CD4-positive, alpha-beta T cell (primary cell): Measurements from ENCODE around the gene HES4. TPM values are rescaled to one million over a fixed set of nuclear protein-coding genes. Genes with fewer than 3 reads are reported as not detected.

ENCODE experiments used
- ATAC-seq: fragments of 200-7000 bp; cut with Tn5 transposase; one replicate; pipeline ENCODE4 v1.10.0; 2022; ENCODE audit warnings: mild to moderate bottlenecking; ENCODE audit not compliant: poor library complexity
- CTCF ChIA-PET: fragments of 350-600 bp; sonication (Branson Sonifier 250); formaldehyde crosslinking; loops from one replicate; lab custom pipeline; 2021; ENCODE audit warnings: antibody characterized with exemption, inconsistent platforms; lab: Charles Lee
- POLR2A ChIA-PET: fragments of 350-600 bp; sonication (Branson Sonifier 250); formaldehyde crosslinking; loops from one replicate; lab custom pipeline; 2021; ENCODE audit warnings: antibody characterized with exemption, inconsistent platforms; lab: Charles Lee
- DNase-seq, 14 experiments: peaks; one replicate each; pipeline ENCODE4 v3.0.0-alpha.2; 2013 to 2020; ENCODE audit warnings: mixed read lengths in 2 of 14
- H3K27ac ChIP-seq, 2 donors: one replicate each; pipeline versions ENCODE4 v1.5.1 to v1.7.0; 2013; ENCODE audit warnings: low read length in 2 of 2, low read depth in 1 of 2, mild to moderate bottlenecking in 1 of 2
- H3K27me3 ChIP-seq, 2 experiments: 1 replicate in 1 of 2; 2 replicates in 1 of 2; pipeline versions ENCODE4 v1.6.1 to v1.7.0; 2013; ENCODE audit warnings: low read length in 2 of 2, control low read depth in 1 of 2, mild to moderate bottlenecking in 1 of 2, moderate library complexity in 1 of 2; ENCODE audit not compliant: insufficient read depth in 2 of 2, control insufficient read depth in 1 of 2
- H3K36me3 ChIP-seq: one replicate; pipeline ENCODE4 v1.6.1; 2013; ENCODE audit warnings: low read length, control low read depth; ENCODE audit not compliant: insufficient read depth
- H3K4me1 ChIP-seq: one replicate; pipeline ENCODE4 v1.6.1; 2013; ENCODE audit warnings: low read length, control low read depth; ENCODE audit not compliant: insufficient read depth
- H3K4me3 ChIP-seq: one replicate; pipeline ENCODE4 v1.5.1; 2013; ENCODE audit warnings: mild to moderate bottlenecking, low read length, moderate library complexity
- H3K9me3 ChIP-seq, 2 experiments: 1 replicate in 1 of 2; 2 replicates in 1 of 2; pipeline versions ENCODE4 v1.6.1 to v1.7.0; 2013; ENCODE audit warnings: low read length in 2 of 2, mild to moderate bottlenecking in 2 of 2, control low read depth in 1 of 2, moderate library complexity in 1 of 2; ENCODE audit not compliant: control insufficient read depth in 1 of 2, insufficient read depth in 1 of 2
- H3K27ac Mint-ChIP-seq: one replicate; pipeline ENCODE4 v1.8.0; 2020; ENCODE audit warnings: mixed read lengths
- H3K27me3 Mint-ChIP-seq: one replicate; pipeline ENCODE4 v1.8.0; 2021; ENCODE audit warnings: mixed read lengths
- H3K36me3 Mint-ChIP-seq: one replicate; pipeline ENCODE4 v1.8.0; 2021; ENCODE audit warnings: low read depth, mixed read lengths
- H3K4me1 Mint-ChIP-seq: one replicate; pipeline ENCODE4 v1.8.0; 2021; ENCODE audit warnings: low read depth, mixed read lengths
- H3K4me3 Mint-ChIP-seq: one replicate; pipeline ENCODE4 v1.8.0; 2020; ENCODE audit warnings: mild to moderate bottlenecking, mixed read lengths
- H3K9me3 Mint-ChIP-seq: one replicate; pipeline ENCODE4 v1.8.0; 2020; ENCODE audit warnings: mixed read lengths
- intact Hi-C, 2 experiments: fragments of 100-400 bp; cut with DNase I in 1 of 2; cut with micrococcal nuclease in 1 of 2; formaldehyde crosslinking; loops; one replicate each; pipeline versions ENCODE4 v1.15.1 to v1.9.0; 2023 to 2025; cut with DNase I, micrococcal nuclease
- total RNA-seq, 174 experiments: library from RNA in 2 of 174; stranded (reverse) in 2 of 174; gene quantifications; one replicate each; pipeline ENCODE4 v1.2.3 and lab custom pipeline; 2021 to 2026
- TF ChIP-seq, protein P1 (sequence below): fragments of 200-600 bp; IDR thresholded peaks from one replicate; pipeline ENCODE4 v1.8.0; 2022; ENCODE audit warnings: antibody characterized with exemption, mild to moderate bottlenecking

The HES4 gene
- total RNA-seq, 2 experiments from 2014 or later: 29.0 to 30.9 TPM

DNA sequence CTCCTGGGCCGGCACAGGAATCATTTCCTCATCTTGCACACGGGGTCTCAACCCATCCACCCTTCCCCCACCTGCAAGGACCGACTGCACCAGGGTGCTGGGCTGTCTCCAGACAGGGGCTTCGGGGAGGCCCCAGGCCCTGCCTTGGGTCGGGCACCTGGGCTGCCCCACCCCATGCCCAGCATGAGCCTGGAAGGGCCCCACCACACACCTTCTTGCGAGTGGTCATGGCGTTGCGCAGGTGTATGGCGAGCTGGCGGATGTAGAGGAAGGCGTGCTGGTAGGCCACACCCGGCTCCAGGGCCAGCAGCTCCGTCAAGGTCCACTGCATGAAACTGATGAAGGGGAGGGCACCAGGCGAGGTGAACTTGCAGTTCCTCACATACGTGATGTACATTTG, 47.7 kb downstream of the HES4 start:
- peaks cover 96% of the 10 kb centered on the region for H3K36me3 ChIP-seq
- ChIA-PET CTCF (no interaction called here), POLR2A (no interaction called here)
- H3K4me3 ChIP-seq: no peak overlapping the region
- H3K27ac ChIP-seq: no peak overlapping the region
- TF ChIP-seq, protein P1, sequence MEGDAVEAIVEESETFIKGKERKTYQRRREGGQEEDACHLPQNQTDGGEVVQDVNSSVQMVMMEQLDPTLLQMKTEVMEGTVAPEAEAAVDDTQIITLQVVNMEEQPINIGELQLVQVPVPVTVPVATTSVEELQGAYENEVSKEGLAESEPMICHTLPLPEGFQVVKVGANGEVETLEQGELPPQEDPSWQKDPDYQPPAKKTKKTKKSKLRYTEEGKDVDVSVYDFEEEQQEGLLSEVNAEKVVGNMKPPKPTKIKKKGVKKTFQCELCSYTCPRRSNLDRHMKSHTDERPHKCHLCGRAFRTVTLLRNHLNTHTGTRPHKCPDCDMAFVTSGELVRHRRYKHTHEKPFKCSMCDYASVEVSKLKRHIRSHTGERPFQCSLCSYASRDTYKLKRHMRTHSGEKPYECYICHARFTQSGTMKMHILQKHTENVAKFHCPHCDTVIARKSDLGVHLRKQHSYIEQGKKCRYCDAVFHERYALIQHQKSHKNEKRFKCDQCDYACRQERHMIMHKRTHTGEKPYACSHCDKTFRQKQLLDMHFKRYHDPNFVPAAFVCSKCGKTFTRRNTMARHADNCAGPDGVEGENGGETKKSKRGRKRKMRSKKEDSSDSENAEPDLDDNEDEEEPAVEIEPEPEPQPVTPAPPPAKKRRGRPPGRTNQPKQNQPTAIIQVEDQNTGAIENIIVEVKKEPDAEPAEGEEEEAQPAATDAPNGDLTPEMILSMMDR: no peak
- ATAC-seq: no peak
- intact Hi-C loops: no loop called here
- no peaks in the 10 kb centered on the region for H3K27me3 Mint-ChIP-seq
- H3K27me3 ChIP-seq: no peaks in the 10 kb centered on the region
- no peak overlapping the region for H3K27ac Mint-ChIP-seq
- H3K9me3 Mint-ChIP-seq: no peaks in the 10 kb centered on the region
- H3K4me3 Mint-ChIP-seq: no peak overlapping the region
- H3K9me3 ChIP-seq: no peaks in the 10 kb centered on the region
- peaks cover 4% of the 10 kb centered on the region for H3K4me1 ChIP-seq
- DNase-seq: no peak
- H3K36me3 Mint-ChIP-seq: peaks cover 85% of the 10 kb centered on the region
- peaks cover under 1% of the 10 kb centered on the region for H3K4me1 Mint-ChIP-seq

DNA sequence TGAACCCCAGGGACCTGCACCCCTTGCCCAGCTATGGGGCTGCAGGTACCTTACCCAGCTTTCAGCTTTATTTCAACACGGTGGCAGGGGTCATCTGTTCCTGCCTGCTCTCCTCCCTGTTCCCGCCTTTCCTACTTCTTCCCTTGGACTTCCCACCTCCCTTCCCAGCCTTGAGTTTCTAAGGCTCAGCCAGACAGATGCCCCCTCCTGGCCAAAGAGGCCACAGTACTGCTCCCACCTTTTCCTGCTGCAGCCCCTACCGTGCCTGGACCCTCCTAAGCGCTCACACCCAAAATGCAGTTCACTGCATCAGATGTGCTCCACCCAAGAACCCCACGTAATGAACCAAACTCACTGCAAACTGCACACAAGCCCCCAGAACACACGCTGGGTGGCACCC, 48.5 kb downstream of the HES4 start:
- ChIA-PET CTCF (no interaction called here), POLR2A (no interaction called here)
- no peak for ATAC-seq
- Mint-ChIP-seq H3K9me3 (no peaks in the 10 kb centered on the region), H3K4me3 (no peak overlapping the region), H3K27me3 (no peaks in the 10 kb centered on the region), H3K36me3 (peaks cover 85% of the 10 kb centered on the region), H3K27ac (no peak overlapping the region), H3K4me1 (no peaks in the 10 kb centered on the region)
- Histone ChIP-seq H3K4me3 (no peak overlapping the region), H3K27ac (no peak overlapping the region), H3K9me3 (no peaks in the 10 kb centered on the region), H3K36me3 (peaks cover 91% of the 10 kb centered on the region), H3K4me1 (no peaks in the 10 kb centered on the region), H3K27me3 (no peaks in the 10 kb centered on the region)
- no peak for DNase-seq
- intact Hi-C loops: no loop called here
- TF ChIP-seq, protein P1: no peak

DNA sequence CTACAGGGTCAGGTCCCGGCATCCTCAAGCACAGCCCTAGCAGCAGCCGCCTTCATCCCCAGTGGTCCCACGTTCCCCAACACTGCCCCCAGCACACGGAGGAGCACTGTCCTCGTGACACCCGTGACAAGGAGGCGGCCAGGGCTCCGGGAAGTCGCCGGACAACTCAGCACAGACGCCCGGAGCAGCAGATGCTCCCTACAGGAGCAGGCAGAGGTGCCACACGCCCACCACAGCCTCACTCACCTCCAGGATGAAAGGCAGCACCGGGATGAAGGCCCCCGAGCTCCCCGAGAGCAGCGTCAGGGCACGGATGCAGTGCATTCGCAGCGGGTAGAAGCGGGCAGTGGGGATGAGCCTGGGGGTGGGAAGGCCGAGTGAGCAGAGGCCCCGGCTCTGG, 49.0 kb downstream of the HES4 start:
- H3K4me3 ChIP-seq: no peak overlapping the region
- TF ChIP-seq, protein P1: no peak
- ATAC-seq: no peak
- intact Hi-C loops: no loop called here
- Mint-ChIP-seq H3K9me3 (no peaks in the 10 kb centered on the region), H3K4me3 (no peak overlapping the region), H3K4me1 (no peaks in the 10 kb centered on the region), H3K27me3 (no peaks in the 10 kb centered on the region), H3K27ac (no peak overlapping the region), H3K36me3 (peaks cover 83% of the 10 kb centered on the region)
- ChIA-PET POLR2A (no interaction called here), CTCF (no interaction called here)
- H3K9me3 ChIP-seq: no peaks in the 10 kb centered on the region
- no peaks in the 10 kb centered on the region for H3K4me1 ChIP-seq
- DNase-seq: no peak
- no peak overlapping the region for H3K27ac ChIP-seq
- peaks cover 89% of the 10 kb centered on the region for H3K36me3 ChIP-seq
- no peaks in the 10 kb centered on the region for H3K27me3 ChIP-seq
